IPS DF 6.9 (cell line): ENCODE results near the gene SOX30.

Source experiments
- DNase-seq: peaks from one replicate; pipeline ENCODE4 v3.0.0-alpha.2; 2013; ENCODE audit warnings: low read depth, low spot score
- H3K27ac ChIP-seq: one replicate; pipeline ENCODE4 v1.5.1; 2013; ENCODE audit warnings: low read length, control low read depth
- H3K27me3 ChIP-seq: 2 replicates; pipeline ENCODE4 v1.6.1; 2013; ENCODE audit warnings: mild to moderate bottlenecking, low read length; ENCODE audit not compliant: control insufficient read depth, insufficient read depth
- H3K36me3 ChIP-seq: 2 replicates; pipeline ENCODE4 v1.6.1; 2013; ENCODE audit warnings: low read length; ENCODE audit not compliant: control insufficient read depth, insufficient read depth
- H3K4me1 ChIP-seq: 2 replicates; pipeline ENCODE4 v1.6.1; 2013; ENCODE audit warnings: low read length; ENCODE audit not compliant: control insufficient read depth, insufficient read depth
- H3K4me3 ChIP-seq: 2 replicates; pipeline ENCODE4 v1.5.1; 2013; ENCODE audit warnings: mild to moderate bottlenecking, low read length
- H3K9me3 ChIP-seq: 2 replicates; pipeline ENCODE4 v1.6.1; 2013; ENCODE audit warnings: low read length, inconsistent platforms; ENCODE audit not compliant: control insufficient read depth, insufficient read depth
- WGBS: extraction: QIAGEN DNeasy Blood & Tissue Kit; methylation state at CpG from one replicate; pipeline ENCODE4 v1.1.7; 2013; ENCODE audit warnings: mixed read lengths, missing lambda C conversion rate; ENCODE audit not compliant: insufficient read length, insufficient coverage; 5-methylcytosine and 5-hydroxymethylcytosine counted together

Gene SOX30

GRCh38 chr5:157626831-157627230, 25.4 kb downstream of the SOX30 start:
- Histone ChIP-seq H3K27me3 (no peaks in the 10 kb centered on the region), H3K9me3 (no peaks in the 10 kb centered on the region), H3K4me3 (no peak overlapping the region), H3K4me1 (no peaks in the 10 kb centered on the region), H3K36me3 (no peaks in the 10 kb centered on the region), H3K27ac (no peak overlapping the region)
- WGBS: no CpG with 5 or more reads among the region's 6 CpGs
- no peak for DNase-seq

DNA sequence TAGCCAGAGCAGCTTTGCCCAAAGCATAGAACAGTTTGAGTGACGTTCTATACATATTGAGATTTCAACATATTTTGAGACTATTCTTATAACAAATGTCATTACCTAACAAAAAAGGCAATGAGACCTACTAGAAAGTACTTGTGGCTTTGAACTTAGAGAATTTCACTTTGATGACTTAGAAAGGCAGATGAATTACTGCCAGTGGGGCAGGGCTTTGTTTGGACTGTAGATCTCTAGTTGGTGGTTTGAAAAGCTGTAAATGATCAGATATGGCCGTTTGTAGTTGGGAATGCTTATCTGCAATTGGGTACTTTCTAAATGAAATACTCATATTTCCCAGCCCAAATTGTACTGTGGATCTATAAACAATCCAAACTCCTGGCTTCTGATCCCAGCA, 28.1 kb downstream of the SOX30 start:
- WGBS: no CpG with 5 or more reads among the region's 2 CpGs
- no peak for DNase-seq

DNA sequence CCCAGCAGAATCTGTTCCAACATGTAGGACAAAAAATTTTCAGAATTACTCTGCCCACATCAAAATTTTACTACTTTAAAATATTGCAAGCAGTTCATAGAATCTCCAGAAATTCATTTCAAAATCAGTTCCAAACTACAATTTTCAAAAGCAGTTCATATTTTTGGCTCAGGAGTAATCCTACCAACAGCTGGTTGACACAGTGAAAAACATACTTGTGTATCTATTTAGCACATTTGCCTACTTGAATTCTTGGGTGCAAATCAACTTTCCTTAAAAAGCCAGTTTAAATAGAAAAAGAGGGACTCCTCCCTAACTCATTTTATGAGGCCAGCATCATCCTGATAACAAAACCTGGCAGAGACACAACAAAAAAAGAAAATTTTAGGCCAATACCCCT, 31.5 kb downstream of the SOX30 start:
- no peaks in the 10 kb centered on the region for H3K36me3 ChIP-seq
- DNase-seq: no peak
- no peak overlapping the region for H3K4me3 ChIP-seq
- H3K27me3 ChIP-seq: no peaks in the 10 kb centered on the region
- H3K27ac ChIP-seq: no peak overlapping the region
- no peaks in the 10 kb centered on the region for H3K4me1 ChIP-seq
- no peaks in the 10 kb centered on the region for H3K9me3 ChIP-seq

More for the DNA sequence above, 28.1 kb downstream of the SOX30 start:
- Histone ChIP-seq H3K36me3 (no peaks in the 10 kb centered on the region), H3K4me1 (no peaks in the 10 kb centered on the region), H3K4me3 (no peak overlapping the region), H3K27me3 (no peaks in the 10 kb centered on the region), H3K9me3 (no peaks in the 10 kb centered on the region), H3K27ac (no peak overlapping the region)

DNA sequence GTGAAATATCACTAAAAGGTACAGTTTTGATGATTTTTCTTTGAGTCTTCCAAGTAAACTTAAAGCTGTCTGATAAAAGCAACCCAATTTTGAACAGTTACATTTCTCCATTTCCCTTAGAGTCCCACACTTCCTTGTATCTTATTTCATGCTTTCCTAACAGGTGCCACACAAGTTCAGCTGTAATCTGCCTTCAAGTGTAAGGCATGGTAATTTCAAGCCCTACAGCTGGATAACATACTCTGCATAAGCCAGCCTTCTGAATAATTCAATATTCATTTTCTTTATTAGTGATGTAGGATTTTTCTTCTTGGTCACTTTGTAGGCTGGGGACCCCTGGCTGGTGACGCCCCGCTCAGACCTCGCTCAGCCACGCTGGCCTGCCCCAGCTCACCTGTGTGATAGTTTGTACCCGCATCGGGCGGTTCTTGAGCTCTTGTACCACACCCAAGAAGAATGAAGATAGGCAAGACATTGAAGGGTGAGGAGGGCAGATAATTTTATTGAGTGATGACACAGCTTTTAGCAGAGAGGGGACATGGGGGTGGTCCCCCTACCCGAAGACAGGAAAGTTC, 34.0 kb downstream of the SOX30 start:
- Histone ChIP-seq H3K36me3 (no peaks in the 10 kb centered on the region), H3K4me1 (no peaks in the 10 kb centered on the region), H3K27ac (no peak overlapping the region), H3K27me3 (no peaks in the 10 kb centered on the region), H3K4me3 (no peak overlapping the region), H3K9me3 (no peaks in the 10 kb centered on the region)
- DNase-seq: no peak
- WGBS: no CpG with 5 or more reads among the region's 8 CpGs

GRCh38 chr5:157616785-157617184, 35.5 kb downstream of the SOX30 start:
- no peak for DNase-seq
- H3K36me3 ChIP-seq: no peaks in the 10 kb centered on the region
- no CpG with 5 or more reads among the region's 4 CpGs for WGBS
- H3K4me3 ChIP-seq: no peak overlapping the region
- H3K9me3 ChIP-seq: no peaks in the 10 kb centered on the region
- no peak overlapping the region for H3K27ac ChIP-seq
- H3K27me3 ChIP-seq: no peaks in the 10 kb centered on the region
- no peaks in the 10 kb centered on the region for H3K4me1 ChIP-seq

DNA sequence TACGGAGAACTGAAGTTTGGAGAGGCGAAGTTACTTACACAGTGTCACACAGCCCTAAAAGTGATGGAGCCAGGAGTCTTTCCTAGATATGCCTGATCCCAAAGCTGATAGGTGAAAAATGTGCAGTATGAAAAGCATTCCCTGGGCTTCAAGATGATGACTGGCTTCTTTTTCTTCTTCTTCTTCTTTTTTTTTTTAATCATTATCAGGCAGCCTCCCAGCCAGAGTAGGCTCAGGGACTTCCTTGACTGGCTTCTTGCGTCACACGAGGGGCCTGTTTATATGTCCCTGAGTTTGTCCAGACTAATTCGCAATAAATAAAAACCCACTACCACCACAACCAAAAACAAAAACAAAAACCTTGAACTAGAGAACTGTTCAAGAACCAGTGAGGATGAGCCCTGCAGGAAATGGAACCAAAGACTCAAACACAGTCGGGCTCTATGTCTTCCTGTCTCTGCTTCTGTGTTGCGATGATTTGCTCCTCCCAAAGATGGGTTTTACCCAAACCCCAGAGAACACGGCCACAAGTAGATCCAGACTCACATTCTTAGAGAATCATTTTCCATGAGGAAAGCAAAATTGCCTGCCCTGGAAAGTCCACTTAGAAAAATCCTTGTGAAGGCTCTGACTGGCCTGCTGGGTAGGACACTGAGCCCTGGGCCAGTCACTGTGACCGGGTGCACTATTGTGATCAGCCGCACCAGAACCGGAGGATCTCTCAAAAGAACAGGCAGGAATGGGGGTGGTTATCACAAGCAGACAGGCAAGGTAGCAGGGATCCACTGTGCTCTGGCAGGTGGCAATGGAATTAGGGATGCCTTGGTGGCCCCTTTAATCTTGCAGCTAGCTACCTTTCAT, 38.6 kb downstream of the SOX30 start:
- WGBS: no CpG with 5 or more reads among the region's 11 CpGs
- Histone ChIP-seq H3K4me1 (no peaks in the 10 kb centered on the region), H3K27ac (no peak overlapping the region), H3K9me3 (no peaks in the 10 kb centered on the region), H3K36me3 (no peaks in the 10 kb centered on the region), H3K27me3 (no peaks in the 10 kb centered on the region), H3K4me3 (no peak overlapping the region)
- no peak for DNase-seq

- H3K27me3 ChIP-seq: no peaks in the 10 kb centered on the region
- H3K4me1 ChIP-seq: no peaks in the 10 kb centered on the region
- H3K4me3 ChIP-seq: no peak overlapping the region
- DNase-seq: no peak
- H3K9me3 ChIP-seq: no peaks in the 10 kb centered on the region
- no peaks in the 10 kb centered on the region for H3K36me3 ChIP-seq
- H3K27ac ChIP-seq: no peak overlapping the region
- no CpG with 5 or more reads among the region's 5 CpGs for WGBS
Observed at GRCh38 chr5:157612581-157612980, 39.7 kb downstream of the SOX30 start.

DNA sequence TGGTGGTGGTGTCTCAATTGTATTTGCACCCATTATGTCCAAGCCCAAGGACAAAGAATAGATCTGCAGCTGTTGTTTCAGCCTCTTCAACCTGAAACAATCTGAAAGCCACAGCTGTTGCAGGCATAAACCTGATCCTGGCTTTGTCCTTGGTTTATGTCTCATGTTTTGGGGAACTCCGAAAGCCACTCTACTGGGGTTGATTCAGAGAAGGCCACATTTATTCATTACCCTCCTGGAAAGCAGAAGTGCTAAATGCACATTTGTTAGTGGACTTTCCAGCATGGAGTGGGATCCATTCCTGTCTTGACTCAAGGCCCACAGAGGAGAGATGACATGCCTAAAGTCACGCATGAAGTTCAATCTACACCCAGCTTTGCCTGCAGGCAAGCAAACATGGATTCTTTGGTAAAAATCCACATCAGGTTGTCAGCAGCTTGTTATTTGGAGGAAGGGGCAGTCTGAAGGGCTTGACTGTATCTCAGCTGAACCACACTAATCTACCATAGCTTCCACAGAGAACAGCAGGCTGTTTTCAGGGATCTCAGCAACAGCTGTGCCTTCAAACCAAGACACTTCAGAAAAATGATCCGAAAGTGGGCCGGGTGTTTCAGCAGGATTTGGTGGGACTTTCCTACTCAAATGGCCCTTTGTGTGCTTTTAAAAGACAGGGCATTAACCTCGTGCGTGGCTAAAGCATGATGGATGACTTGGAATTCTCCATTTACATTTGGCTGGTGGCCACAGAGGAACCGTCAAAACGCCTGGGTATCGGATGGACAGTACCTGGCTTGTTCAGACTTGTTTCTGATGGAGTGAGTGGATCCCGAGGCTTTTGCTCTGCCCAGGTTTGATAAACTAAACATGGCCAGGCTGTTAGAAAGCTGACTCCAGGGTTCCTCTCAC, 40.4 kb downstream of the SOX30 start:
- Histone ChIP-seq H3K27me3 (no peaks in the 10 kb centered on the region), H3K27ac (no peak overlapping the region), H3K9me3 (no peaks in the 10 kb centered on the region), H3K4me3 (no peak overlapping the region), H3K36me3 (no peaks in the 10 kb centered on the region), H3K4me1 (no peaks in the 10 kb centered on the region)
- WGBS: no CpG with 5 or more reads among the region's 10 CpGs
- no peak for DNase-seq

DNA sequence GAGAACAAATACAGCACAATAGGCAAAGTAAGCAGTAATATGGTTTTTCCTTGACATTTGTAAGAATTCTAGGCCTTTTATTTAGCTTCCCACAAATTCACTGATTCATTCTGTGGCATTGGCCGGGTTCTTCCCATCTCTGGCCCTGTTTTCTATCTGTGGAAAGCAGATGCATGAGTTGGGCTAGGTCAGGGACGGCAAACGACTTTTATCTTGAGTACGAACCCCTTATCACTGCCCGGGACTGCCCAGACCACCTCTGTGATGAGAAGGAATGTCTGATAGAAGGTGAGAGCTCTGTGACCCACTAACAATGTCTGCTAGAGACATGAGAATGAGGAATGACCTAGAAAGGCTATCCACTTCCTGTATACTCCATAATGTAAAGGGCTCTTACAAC, 41.2 kb downstream of the SOX30 start:
- Histone ChIP-seq H3K27ac (no peak overlapping the region), H3K4me1 (no peaks in the 10 kb centered on the region), H3K9me3 (no peaks in the 10 kb centered on the region), H3K27me3 (no peaks in the 10 kb centered on the region), H3K4me3 (no peak overlapping the region), H3K36me3 (no peaks in the 10 kb centered on the region)
- DNase-seq: no peak
- WGBS: no CpG with 5 or more reads among the region's 5 CpGs

DNA sequence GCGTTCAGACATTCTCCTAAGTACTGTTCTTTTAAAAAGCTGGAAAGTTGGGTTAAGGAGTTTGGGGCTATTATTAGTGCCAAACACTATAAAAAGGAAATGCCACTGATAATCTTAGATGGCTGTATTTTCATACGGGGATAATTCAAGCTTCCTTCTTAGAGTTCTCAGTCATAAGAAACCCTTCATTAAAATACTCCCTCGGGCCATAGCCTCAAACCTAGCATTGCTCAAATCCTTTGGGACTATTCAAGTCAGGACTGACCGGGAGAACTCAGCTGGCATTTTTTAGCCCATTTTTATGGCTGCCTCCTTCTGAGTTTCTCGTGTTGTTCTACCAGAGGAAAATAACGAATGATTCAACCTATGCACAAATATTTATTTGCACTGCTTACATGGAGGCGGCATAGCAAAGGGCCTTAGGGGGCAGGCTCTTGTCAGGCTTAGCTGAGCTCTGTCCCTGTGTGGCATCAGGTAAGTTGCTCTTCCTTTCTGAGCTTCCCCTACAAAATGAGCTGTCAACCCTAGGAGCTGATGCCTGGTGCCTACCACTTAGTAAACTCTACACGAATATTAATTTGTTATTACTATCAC, 43.2 kb downstream of the SOX30 start:
- DNase-seq: no peak
- Histone ChIP-seq H3K36me3 (no peaks in the 10 kb centered on the region), H3K27me3 (no peaks in the 10 kb centered on the region), H3K4me3 (no peak overlapping the region), H3K27ac (no peak overlapping the region), H3K9me3 (no peaks in the 10 kb centered on the region), H3K4me1 (no peaks in the 10 kb centered on the region)
- no CpG with 5 or more reads among the region's 8 CpGs for WGBS
